OCI-LY1 (cell line): ENCODE results near the gene MYO3B.

Experiments used
- H2AFZ ChIP-seq: fragments of 200-600 bp; sonication (generic), shearing (Covaris generic); 2 replicates; pipeline ENCODE4 v1.6.0; 2014; ENCODE audit warnings: antibody characterized with exemption, mild to moderate bottlenecking, low read length
- H3F3A ChIP-seq: fragments of 200-600 bp; sonication (generic), shearing (Covaris generic); 2 replicates; pipeline ENCODE4 v1.6.0; 2014; ENCODE audit warnings: mild to moderate bottlenecking, antibody characterized with exemption, low read length, moderate library complexity; ENCODE audit not compliant: insufficient read depth
- H3K27ac ChIP-seq: fragments of 200-600 bp; sonication (generic); 2 replicates; pipeline ENCODE4 v1.5.1; 2014; ENCODE audit warnings: low read length, mixed run types, mild to moderate bottlenecking, low read depth; ENCODE audit not compliant: poor library complexity, severe bottlenecking
- H3K27me3 ChIP-seq: fragments of 200-600 bp; sonication (generic); 2 replicates; pipeline ENCODE4 v1.6.0; 2014; ENCODE audit warnings: antibody characterized with exemption, mild to moderate bottlenecking, low read length, moderate library complexity; ENCODE audit not compliant: insufficient read depth
- H3K36me3 ChIP-seq: fragments of 200-600 bp; sonication (generic); 2 replicates; pipeline ENCODE4 v1.6.1; 2014; ENCODE audit warnings: mild to moderate bottlenecking, antibody characterized with exemption, low read length, moderate library complexity, mixed read lengths; ENCODE audit not compliant: insufficient read depth
- H3K4me1 ChIP-seq: fragments of 200-600 bp; sonication (generic); 2 replicates; pipeline ENCODE4 v1.5.1; 2014; ENCODE audit warnings: mild to moderate bottlenecking, low read length, moderate library complexity; ENCODE audit not compliant: insufficient read depth, severe bottlenecking
- H3K4me2 ChIP-seq: fragments of 200-600 bp; sonication (generic), shearing (Covaris generic); 2 replicates; pipeline ENCODE4 v1.6.1; 2014; ENCODE audit warnings: low read length
- H3K4me3 ChIP-seq: fragments of 200-600 bp; sonication (generic); 2 replicates; pipeline ENCODE4 v1.5.1; 2014; ENCODE audit warnings: low read length, low read depth, mild to moderate bottlenecking, mixed read lengths; ENCODE audit not compliant: poor library complexity, severe bottlenecking
- H3K79me2 ChIP-seq: fragments of 200-600 bp; shearing (Covaris generic); 2 replicates; pipeline ENCODE4 v1.6.1; 2016; ENCODE audit warnings: mixed run types, low read length, mixed read lengths; ENCODE audit not compliant: insufficient read depth
- H3K9ac ChIP-seq: fragments of 200-600 bp; sonication (generic), shearing (Covaris generic); 2 replicates; pipeline ENCODE4 v1.6.1; 2014; ENCODE audit warnings: mild to moderate bottlenecking, low read length, mixed read lengths
- H3K9me2 ChIP-seq: fragments of 200-600 bp; sonication (generic), shearing (Covaris generic); 2 replicates; pipeline ENCODE4 v1.6.1; 2014; ENCODE audit warnings: low read depth, mild to moderate bottlenecking, low read length, mixed read lengths
- H3K9me3 ChIP-seq: fragments of 200-600 bp; shearing (Covaris generic); 2 replicates; pipeline ENCODE4 v1.6.1; 2014; ENCODE audit warnings: low read length, mixed read lengths
- H4K20me1 ChIP-seq: fragments of 200-600 bp; sonication (generic), shearing (Covaris generic); 2 replicates; pipeline ENCODE4 v1.6.0; 2016; ENCODE audit warnings: mild to moderate bottlenecking, low read length; ENCODE audit not compliant: insufficient read depth
- EZH2 ChIP-seq: fragments of 200-600 bp; sonication (generic), shearing (Covaris generic); IDR thresholded peaks from 2 replicates; pipeline ENCODE4 v1.8.0; 2017; ENCODE audit warnings: borderline replicate concordance, mixed run types, mild to moderate bottlenecking, antibody characterized with exemption, low read length, moderate library complexity, mixed read lengths
- TF ChIP-seq, protein P1 (sequence below): fragments of 200-600 bp; sonication (generic), shearing (Covaris generic); IDR thresholded peaks from 2 replicates; pipeline ENCODE4 v1.5.1; 2017; ENCODE audit warnings: mild to moderate bottlenecking, antibody characterized with exemption, low read length, moderate library complexity, mixed read lengths

Gene MYO3B

DNA sequence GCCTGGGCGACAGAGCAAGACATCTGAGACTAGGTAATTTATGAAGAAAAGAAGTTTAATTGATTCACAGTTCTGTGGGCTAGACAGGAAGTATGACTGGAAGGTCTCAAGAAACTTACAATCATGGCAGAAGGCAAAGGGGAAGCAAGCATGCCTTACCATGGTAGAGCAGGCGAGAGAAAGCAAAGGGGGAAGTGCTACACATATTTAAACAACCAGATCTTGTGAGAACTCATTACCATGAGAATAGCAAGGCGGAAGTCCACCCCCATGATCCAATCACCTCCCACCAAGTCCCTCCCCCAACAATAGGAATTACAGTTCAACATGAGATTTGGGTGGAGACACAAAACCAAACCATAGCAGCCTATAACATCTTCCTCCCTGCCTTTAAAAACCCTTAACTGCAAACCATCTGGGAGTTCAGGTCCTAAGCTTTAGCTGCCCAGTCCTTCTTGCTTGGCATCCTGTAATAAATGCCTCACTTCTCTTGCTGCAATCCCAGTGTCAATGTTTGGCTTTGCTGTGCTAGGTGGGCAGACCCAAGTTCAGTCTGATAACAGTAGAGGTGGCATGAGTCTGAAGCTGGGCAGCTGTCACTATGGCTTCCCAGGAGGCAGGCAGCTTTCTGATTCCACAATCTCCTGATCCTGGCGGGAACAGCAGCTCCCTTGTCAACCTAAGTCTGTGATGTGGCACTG, 526.0 kb downstream of the MYO3B start:
- Histone ChIP-seq H3K9me2 (no peaks in the 10 kb centered on the region), H3K4me2 (no peak overlapping the region), H3F3A (no peaks in the 10 kb centered on the region), H4K20me1 (no peaks in the 10 kb centered on the region), H3K9me3 (0 out of 2 replicates have a peak, but pooled peaks cover 2% of the 10 kb centered on the region), H3K27me3 (no peaks in the 10 kb centered on the region), H3K79me2 (no peaks in the 10 kb centered on the region), H2AFZ (no peak overlapping the region), H3K4me1 (no peaks in the 10 kb centered on the region), H3K27ac (no peak overlapping the region), H3K9ac (no peak overlapping the region), H3K4me3 (no peak overlapping the region), H3K36me3 (no peaks in the 10 kb centered on the region)
- TF ChIP-seq, protein P1, sequence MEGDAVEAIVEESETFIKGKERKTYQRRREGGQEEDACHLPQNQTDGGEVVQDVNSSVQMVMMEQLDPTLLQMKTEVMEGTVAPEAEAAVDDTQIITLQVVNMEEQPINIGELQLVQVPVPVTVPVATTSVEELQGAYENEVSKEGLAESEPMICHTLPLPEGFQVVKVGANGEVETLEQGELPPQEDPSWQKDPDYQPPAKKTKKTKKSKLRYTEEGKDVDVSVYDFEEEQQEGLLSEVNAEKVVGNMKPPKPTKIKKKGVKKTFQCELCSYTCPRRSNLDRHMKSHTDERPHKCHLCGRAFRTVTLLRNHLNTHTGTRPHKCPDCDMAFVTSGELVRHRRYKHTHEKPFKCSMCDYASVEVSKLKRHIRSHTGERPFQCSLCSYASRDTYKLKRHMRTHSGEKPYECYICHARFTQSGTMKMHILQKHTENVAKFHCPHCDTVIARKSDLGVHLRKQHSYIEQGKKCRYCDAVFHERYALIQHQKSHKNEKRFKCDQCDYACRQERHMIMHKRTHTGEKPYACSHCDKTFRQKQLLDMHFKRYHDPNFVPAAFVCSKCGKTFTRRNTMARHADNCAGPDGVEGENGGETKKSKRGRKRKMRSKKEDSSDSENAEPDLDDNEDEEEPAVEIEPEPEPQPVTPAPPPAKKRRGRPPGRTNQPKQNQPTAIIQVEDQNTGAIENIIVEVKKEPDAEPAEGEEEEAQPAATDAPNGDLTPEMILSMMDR: no peak
- no peak for TF ChIP-seq EZH2
